Stimulated activated CD8-positive, alpha-beta memory T cell treated with anti-CD3 and anti-CD28 coated beads, Interleukin-4, amount 100 ng/mL, for 4 hours (primary cell): ENCODE results near the gene ARNT2.

Source experiments
- DNase-seq, 2 donors: peaks; one replicate each; pipeline ENCODE4 v3.0.0-alpha.2; 2020; ENCODE audit warnings: low read depth in 2 of 2, low spot score in 1 of 2

ARNT2 gene

GRCh38 chr15:80405970-80406369, 1.8 kb downstream of the ARNT2 start:
- DNase-seq: no peak

DNA sequence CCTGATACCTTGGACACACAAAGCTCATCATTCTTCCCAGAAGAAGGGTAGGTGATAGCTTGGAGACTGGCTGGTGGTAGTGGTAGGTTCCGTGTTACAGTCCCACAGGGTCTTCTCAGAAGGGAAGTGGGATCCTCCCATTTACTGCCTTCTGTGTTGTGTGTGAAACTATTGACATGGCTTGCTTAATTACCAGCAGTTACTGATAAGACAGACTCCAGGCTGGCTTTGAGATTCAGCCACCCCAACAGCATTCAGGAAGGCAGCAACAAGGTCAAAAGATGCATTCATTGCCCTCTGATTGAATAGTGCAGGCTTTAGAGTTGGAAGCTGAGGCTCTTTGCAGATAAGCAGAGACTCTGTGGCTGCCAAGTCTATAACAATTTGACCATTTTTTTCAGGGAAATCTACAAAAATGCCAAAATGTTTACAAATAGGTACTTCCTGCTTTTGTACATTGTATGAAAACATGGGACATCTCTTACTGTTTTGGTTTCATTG, 7.7 kb downstream of the ARNT2 start:
- no peak for DNase-seq

GRCh38 chr15:80414546-80415357, 10.6 kb downstream of the ARNT2 start:
- no peak for DNase-seq

GRCh38 chr15:80415358-80415670, 11.1 kb downstream of the ARNT2 start:
- no peak for DNase-seq

GRCh38 chr15:80416702-80417101, 12.5 kb downstream of the ARNT2 start:
- DNase-seq: no peak

GRCh38 chr15:80418892-80419537, 14.8 kb downstream of the ARNT2 start:
- DNase-seq: no peak

GRCh38 chr15:80419546-80419945, 15.4 kb downstream of the ARNT2 start:
- DNase-seq: no peak

DNA sequence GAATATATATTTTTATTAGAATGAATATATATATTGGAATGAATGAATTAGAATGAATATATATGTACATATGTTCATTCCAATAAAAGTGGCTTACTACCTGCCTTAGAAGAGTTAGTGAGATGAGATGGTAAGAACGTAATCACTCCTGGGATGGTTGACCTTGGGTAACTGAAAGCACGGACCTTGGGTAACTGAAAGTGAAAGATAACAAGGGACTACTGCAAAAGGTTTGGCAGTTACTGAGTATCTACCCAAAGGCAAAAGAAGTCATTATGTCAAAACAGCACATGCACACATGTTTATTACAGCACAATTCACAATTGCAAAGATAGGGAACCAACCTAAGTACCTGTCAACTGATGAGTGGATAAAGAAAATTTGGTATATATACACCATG, 16.5 kb downstream of the ARNT2 start:
- no peak for DNase-seq

DNA sequence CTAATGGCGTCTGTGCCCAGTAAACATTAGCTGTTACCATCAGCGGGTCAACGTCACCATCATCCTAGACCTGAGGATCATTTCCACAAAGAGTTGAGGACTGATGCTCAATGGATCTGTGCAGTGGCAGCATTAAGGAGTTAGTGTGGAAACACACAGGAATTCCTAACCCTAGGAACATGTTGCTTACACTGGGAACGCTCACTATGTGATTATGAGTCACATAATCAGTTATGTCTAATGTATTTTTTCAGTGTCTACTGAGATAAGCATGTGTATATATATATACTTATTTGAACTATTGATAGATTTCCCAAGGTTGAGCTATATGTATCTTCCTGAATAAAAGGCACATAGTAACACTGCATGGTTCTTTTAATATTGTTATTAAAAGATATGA, 19.0 kb downstream of the ARNT2 start:
- no peak for DNase-seq

- no peak for DNase-seq
Observed at GRCh38 chr15:80424381-80424780, 20.2 kb downstream of the ARNT2 start.

DNA sequence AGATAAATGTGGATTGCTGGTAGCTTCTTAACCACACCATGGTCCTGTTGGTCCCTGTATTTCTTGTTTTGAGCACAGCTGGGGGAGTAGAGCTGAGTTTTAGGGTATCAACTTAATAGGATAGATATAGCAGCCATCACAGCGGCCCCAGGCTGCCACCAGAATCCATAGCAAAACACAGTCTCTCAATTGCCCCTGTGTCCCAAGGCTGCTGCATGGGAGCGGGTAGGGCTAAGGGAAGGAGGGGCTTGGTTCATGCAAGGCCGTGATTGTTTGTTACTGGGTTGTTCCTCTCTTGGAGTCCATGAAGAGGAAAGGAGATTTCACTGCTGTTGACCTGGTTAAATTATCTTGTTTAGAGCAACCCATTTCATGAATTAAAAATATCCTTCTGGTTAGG, 22.1 kb downstream of the ARNT2 start:
- no peak for DNase-seq

DNA sequence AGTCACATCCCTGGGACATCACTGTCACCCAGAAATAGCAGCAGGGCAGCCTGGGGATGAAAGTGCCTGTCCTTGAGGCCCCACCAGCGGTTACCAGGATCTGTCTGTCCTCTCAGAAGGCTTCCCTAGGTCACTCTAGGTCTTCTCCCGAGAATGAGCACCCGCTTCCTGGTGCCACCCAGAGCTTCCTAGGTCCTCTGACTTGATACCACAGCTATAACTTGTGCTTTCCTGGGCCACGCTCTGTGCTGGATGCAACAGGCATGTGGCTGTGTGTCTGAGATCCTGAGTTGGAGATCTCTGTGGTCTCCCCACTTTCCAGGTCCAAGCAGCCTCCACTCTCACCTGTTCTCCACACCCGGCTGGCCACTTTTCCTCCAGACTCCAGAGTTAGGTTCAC, 25.8 kb downstream of the ARNT2 start:
- DNase-seq: no peak

GRCh38 chr15:80431635-80432344, 27.6 kb downstream of the ARNT2 start:
- DNase-seq: no peak

GRCh38 chr15:80432345-80432702, 28.1 kb downstream of the ARNT2 start:
- DNase-seq: no peak

GRCh38 chr15:80433836-80434235, 29.7 kb downstream of the ARNT2 start:
- no peak for DNase-seq

- DNase-seq: no peak
Observed at GRCh38 chr15:80434926-80435720, 30.9 kb downstream of the ARNT2 start.

DNA sequence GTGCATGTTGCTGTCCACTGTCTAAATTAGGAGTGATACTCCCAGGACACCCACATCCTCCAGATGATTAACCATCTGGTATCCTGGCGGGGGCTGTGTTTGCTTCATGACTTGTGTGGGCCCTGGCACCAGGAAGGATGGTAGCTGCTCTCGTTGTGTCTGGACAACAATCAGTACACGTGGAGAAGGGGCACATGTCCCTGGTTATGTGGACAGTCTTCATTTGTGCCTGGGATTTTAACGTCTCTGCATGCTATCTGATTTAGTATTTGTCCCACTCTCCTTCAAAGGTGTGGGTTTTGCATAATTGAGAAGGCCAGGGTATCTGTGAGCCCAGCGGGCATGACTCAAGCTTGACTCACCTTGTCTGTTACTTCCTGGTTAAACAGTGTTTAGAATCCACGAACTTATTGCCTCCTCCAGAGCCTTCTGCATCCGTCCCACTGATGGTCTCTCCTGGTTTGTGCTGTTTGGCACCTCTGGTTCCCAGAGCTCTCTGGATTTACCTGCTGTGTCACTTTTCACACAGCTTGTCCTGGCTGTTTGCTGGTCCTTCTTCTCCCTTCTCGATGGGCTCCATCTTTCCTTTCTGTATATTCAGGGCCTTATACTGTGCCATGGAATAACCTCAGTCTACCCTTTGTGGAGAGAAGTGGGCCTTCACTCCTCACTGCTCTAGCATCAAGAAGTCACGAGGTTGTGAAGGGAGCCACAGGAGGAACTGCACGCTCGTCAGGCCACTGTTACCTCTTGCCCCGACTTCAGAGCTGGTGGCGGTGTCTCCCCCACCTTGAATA, 32.5 kb downstream of the ARNT2 start:
- no peak for DNase-seq

DNA sequence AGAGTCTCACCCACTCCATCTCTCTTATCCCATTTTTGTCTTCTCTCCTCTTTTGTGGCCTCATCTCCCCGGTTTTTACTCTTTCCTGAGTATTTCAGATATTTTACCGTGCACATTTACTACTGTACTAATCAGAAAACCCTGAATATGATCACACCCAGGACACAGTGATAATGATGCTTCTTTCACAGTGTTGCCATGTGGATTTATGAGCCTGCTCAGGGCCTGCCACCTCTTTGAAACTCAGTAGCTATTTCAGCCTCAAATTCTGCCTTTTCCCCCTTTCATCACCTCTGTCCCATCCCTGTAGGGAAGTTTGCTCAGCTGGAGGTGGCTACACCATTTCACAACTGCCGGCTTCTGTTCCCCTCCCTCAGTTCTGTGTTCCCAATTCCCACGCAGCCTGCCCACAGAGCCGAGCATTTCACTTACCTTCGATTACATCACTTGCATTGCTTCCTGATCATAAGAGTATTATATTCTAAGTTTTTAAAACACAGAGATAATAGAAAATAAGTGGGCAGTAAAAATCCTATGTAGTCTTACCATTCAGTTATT, 33.2 kb downstream of the ARNT2 start:
- DNase-seq: no peak

DNA sequence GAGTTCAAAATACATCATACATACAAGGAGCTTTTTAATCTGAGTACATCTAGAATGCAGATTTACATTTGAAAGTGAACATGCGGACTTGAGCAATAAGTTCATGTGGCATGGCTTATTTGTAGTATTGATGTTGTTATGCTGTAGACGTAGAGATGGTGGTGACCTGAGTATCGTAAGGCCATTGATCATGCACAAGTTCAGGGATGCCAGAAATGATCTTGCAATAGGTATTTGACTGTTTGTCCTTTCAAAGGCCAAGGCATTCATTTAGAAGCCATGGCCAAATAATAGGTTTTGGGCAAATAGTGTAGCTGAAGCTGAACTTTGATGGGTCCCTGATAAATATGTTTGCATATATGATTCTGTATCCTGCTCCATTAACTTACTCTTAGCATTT, 35.0 kb downstream of the ARNT2 start:
- no peak for DNase-seq

GRCh38 chr15:80440024-80440423, 35.8 kb downstream of the ARNT2 start:
- DNase-seq: no peak
